ENCODE results near the gene CACNA1B.
"Not testable (repeated sequence)": the region's sequence is repeated elsewhere in the genome, so short reads cannot be mapped to it uniquely, and the experiment has no call there.

CACNA1B gene

GRCh38 chr9:137865581-137866145, 11.9 kb upstream of the CACNA1B start:
- no peak for DNase-seq (ENCODE audit: low read depth in 3 of 3, low spot score in 1 of 3)

- no peak for DNase-seq (ENCODE audit: low read depth in 3 of 3, low spot score in 1 of 3)
Observed at GRCh38 chr9:137866226-137867141, 11.1 kb upstream of the CACNA1B start.

GRCh38 chr9:137870432-137870831, 7.2 kb upstream of the CACNA1B start:
- no peak for DNase-seq (ENCODE audit: low read depth in 3 of 3, low spot score in 1 of 3)

- no peak for DNase-seq (ENCODE audit: low read depth in 3 of 3, low spot score in 1 of 3)
Observed at GRCh38 chr9:137872296-137872695, 5.3 kb upstream of the CACNA1B start.

- DNase-seq (ENCODE audit: low read depth in 3 of 3, low spot score in 1 of 3) = no peak
Observed at GRCh38 chr9:137873408-137873807, 4.2 kb upstream of the CACNA1B start.

- no peak for DNase-seq (ENCODE audit: low read depth in 3 of 3, low spot score in 1 of 3)
Observed at GRCh38 chr9:137873858-137874362, 3.7 kb upstream of the CACNA1B start.

- DNase-seq (ENCODE audit: low read depth in 3 of 3, low spot score in 1 of 3) = no peak
Observed at GRCh38 chr9:137875354-137875753, 2.2 kb upstream of the CACNA1B start.

- DNase-seq (ENCODE audit: low read depth in 3 of 3, low spot score in 1 of 3) = no peak
Observed at GRCh38 chr9:137875846-137876245, 1.7 kb upstream of the CACNA1B start.

- DNase-seq (ENCODE audit: low read depth in 3 of 3, low spot score in 1 of 3) = no peak
Observed at GRCh38 chr9:137876269-137876668, 1.3 kb upstream of the CACNA1B start.

GRCh38 chr9:137876781-137877386, 698 bp upstream of the CACNA1B start:
- no peak for DNase-seq (ENCODE audit: low read depth in 3 of 3, low spot score in 1 of 3)

- no peak for DNase-seq (ENCODE audit: low read depth in 3 of 3, low spot score in 1 of 3)
Observed at GRCh38 chr9:137878146-137878941, 762 bp downstream of the CACNA1B start.

- DNase-seq (ENCODE audit: low read depth in 3 of 3, low spot score in 1 of 3) = no peak
Observed at GRCh38 chr9:137879052-137879451, 1.5 kb downstream of the CACNA1B start.

- DNase-seq (ENCODE audit: low read depth in 3 of 3, low spot score in 1 of 3) = no peak
Observed at GRCh38 chr9:137879566-137880150, 2.1 kb downstream of the CACNA1B start.

GRCh38 chr9:137880160-137880975, 2.8 kb downstream of the CACNA1B start:
- no peak for DNase-seq (ENCODE audit: low read depth in 3 of 3, low spot score in 1 of 3)

GRCh38 chr9:137880976-137881530, 3.5 kb downstream of the CACNA1B start:
- DNase-seq (ENCODE audit: low read depth in 3 of 3, low spot score in 1 of 3) = no peak

- DNase-seq (ENCODE audit: low read depth in 3 of 3, low spot score in 1 of 3) = no peak
Observed at GRCh38 chr9:137881591-137882505, 4.3 kb downstream of the CACNA1B start.

- DNase-seq (ENCODE audit: low read depth in 3 of 3, low spot score in 1 of 3) = no peak
Observed at GRCh38 chr9:137882506-137882821, 4.9 kb downstream of the CACNA1B start.

- DNase-seq (ENCODE audit: low read depth in 3 of 3, low spot score in 1 of 3) = not testable (repeated sequence)
Observed at GRCh38 chr9:137883977-137884376, 6.4 kb downstream of the CACNA1B start.

- DNase-seq (ENCODE audit: low read depth in 3 of 3, low spot score in 1 of 3) = not testable (repeated sequence)
Observed at GRCh38 chr9:137884547-137884946, 7.0 kb downstream of the CACNA1B start.

Data from stimulated activated CD4-positive, alpha-beta T cell treated with anti-CD3 and anti-CD28 coated beads, TNF-alpha, amount 100 ng/mL, for 1 hour (primary cell).